Stimulated activated CD4-positive, alpha-beta T cell treated with anti-CD3 and anti-CD28 coated beads, Interleukin-2, amount 100 ng/mL, for 48 hours (primary cell): ENCODE results near the gene TCF15.

Experiments
- DNase-seq, 2 donors: peaks; one replicate each; pipeline ENCODE4 v3.0.0-alpha.2; 2020

Gene TCF15

DNA sequence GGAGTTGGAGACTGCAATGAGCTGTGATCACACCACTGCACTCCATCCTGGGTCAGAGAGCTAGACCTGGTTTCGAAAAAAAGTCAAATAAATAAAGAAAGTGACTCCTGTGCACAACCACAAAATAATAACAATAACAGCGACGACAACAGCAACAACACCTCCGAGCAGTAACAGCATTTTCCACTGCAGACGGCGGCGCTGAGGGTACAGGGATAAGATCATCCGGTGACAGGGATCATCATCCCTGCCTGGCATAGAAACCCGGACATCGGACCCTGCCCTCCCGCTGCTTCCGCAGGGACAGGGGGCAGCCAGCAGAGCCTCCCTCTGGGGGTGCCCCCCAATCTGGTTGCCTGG, 31.4 kb upstream of the TCF15 start:
- DNase-seq = no peak

DNA sequence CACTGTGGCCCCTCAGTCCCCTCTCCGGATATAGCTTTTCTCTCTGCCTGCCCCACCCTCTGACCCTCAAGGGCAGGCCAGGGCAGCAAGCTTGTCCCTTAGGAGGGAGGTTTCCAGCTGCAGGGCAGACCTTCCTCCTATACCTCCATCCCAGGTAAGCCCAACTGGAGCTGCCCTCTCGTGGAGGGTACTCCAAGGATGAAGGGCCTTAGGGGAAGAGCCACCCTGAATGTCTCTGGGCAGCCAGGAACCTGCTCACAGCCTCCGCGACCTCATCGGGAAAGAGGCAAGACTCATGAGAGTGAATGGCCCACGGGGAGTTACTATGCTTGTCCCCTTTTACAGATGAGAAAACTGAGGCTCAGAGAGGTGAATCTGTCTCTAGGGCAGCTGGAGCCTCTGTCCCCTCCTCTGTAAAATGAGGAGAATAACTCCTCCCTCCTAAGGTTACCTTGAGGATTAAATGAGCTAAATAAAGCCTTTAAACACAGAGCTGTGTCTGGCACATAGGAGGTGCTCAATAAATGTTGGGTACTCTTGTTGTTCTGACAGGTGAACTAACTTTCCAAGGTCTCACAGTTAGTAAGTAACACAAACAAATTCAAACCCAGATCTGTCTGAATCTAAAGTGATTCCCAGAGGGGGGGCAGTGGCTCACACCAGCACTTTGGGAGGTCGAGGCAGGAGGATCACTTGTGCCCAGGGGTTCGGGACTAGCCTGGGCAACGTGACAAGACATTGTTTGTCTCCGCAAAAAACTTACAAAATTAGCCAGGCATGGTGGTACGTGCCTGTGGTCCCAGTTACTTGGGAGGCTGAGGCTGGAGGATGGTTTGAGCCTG, 30.8 kb upstream of the TCF15 start:
- no peak for DNase-seq

DNA sequence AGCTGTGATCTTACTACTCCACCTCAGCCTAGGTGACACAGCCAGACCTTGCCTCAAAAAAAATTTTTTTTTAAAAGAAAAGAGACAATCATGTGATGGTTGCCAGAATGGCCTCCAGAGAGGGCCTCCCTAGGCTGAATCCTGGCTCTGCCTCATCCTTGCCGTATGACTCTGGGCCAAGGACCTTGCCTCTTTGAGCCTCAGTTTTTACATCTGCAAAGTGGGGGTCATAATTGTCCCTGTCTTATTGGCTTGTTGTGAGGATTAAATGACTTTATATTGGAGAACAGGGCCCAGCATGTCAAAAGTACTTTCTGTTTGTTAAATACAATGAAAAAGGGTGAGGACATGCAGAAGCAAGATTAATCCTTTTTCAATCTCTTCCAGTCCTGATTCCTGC, 28.5 kb upstream of the TCF15 start:
- no peak for DNase-seq

DNA sequence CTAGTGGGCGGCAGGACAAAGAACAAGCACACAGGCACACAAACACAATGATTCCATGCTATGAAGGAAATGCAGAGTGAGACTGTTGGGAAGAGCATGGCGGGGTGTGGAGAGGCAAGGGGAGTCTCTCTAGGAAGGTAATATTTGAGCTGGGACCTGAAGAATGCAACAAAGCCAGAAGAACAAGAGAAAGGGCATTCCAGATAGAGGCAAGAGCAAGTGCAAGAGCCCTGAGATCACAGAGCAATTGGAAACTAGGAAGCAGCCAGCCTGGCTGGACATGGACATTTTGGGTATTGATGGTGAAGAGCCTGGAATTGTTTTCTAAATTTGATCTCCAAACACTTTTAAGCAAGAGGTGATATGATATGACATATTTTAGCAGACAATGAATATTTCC, 27.4 kb upstream of the TCF15 start:
- DNase-seq = no peak

DNA sequence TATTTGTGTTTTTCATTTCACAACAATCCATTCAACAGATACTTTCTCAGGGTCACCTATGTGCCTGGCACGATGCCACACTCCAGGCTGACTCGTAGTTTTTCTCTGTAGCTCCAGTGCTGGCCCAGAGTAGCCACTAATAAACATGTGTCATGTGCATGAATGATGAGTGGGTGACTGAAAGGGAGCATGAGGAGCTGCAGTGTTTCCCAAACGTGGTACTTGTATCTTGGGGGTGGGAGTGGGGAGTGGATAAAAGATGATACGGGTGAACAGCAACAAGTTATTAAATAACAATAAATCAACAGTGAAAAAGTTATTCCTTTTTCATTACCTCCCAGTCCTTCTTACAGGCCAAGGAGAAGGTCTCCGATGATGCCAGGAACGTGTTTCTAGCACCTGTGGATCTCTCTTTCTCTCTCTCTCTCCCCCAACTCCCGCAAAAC, 25.8 kb upstream of the TCF15 start:
- DNase-seq = no peak

DNA sequence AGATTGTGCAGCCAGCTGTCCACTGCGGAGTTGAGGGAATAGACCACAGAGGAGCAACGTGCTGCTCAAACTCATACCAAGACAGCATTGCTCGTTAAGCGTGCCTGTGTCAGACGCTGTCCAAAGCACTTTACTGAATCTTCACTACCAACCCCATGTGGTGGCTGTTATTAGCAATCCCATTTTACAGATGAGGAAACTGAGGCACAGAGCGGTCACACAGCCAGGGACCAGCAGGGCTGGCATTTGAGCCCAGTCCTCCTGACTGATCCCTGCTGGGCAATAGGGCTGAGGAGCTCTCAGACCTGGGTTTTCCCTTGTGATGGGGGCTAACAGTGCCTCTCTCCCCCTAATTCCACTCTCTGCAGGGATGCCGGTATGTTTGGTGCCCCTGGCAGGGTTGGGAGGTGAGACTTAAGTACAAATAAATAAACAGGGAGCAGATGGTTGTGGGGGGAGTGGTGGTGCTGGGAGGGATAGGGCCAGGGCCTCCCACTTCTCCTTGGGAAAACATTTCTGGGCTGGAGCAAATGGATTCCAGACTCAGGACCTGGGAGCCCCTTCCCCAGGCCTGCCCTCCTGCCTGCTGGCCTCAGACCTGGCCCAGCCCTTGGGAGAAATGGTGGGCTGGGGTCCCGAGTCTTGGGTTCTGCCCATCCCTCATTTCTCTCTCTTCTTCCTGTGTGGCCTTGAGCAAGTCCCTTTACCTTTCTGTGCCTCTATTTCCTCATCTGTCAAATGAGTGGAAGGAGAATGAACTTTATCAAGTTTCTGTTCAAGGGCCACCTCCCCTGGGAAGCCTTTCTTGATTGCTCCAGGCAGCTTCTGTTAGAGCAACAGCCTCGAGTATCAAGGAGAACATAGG, 25.2 kb upstream of the TCF15 start:
- no peak for DNase-seq

- no peak for DNase-seq
These were observed 24.2 kb upstream of the TCF15 start for GRCh38 chr20:634148-634925.

DNA sequence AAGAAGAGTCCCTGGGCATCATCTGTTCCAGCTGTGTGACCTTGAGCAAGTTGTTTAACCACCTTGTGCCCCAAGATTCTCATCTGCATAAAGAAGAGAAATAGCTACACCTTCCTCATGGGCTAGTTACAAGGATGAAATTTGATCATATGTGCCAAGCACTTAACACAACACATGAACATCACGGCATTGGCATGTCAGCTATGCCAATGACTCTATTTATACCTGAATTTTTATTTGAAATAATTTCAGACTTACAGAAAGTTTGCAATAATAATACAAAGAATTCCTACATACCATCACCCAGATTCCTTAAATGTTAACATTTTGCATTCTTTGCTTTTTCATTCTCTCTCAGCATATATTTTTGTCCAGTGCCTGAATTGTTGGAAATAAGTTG, 21.0 kb upstream of the TCF15 start:
- no peak for DNase-seq

DNA sequence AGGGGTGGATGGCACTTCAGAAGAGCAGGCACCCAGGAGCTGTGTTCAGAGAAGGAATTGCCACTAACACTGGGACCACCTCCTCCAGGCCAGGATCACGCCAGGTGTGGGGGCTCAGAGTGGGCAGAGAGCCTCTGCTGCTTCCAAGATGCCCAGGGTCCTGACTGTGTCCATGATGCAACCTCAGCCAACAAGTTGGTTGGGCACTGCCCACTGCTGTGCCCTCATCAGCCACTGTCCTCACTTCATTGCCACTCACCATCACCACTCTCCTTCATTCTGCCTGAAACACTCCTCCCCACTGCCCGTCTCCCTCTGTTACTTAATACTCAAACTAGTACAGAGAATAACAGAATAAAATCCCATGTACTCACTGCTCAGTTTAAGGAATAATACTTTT, 16.5 kb upstream of the TCF15 start:
- no peak for DNase-seq

DNA sequence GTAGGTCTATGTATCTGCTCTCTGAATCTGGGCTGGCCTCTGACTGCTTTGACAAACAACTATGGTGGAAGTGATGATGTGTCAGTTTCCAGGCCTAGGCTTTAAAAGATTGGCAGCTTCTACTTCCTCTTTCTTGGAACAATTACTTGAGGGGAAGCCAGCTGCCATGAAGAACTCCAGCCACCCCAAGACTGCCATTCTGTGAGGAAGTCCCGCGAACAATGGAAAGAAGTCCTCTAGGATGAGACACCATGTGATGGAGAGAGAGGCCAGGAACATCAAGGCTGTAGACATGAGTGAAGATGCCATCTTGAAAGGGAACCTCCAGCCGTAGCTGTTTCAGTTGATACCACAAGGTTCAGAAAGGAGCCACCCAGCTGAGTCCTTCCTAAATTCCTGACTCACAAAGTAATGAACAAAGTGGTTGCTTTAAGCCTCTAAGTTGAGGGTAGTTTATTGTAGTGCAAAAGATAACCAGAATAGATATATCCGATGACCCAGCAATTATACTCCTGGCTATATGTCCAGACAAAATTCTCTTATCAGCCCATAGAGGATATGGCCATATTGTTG, 15.3 kb upstream of the TCF15 start:
- DNase-seq = no peak

- DNase-seq = no peak
These were observed 13.6 kb upstream of the TCF15 start for GRCh38 chr20:623704-624103.

DNA sequence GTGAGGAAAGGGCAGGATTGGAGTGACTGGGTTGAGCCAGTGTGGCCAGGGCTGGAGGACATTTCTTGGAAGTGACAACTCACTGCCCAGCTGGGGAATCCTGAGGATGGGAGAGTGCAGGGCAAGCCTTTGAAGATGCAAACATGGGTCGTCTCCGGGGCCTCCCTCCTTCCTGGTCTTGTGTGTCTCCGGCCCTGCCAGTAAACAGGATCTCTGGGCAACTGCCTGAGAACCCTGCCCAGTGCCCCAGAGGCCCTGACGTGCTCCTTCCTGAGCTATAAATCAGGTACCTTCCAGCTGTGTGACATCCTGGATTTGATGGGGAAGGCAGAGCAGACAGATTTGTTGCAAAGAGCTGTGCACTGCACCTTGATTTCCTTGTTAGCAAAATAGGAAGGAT, 12.9 kb upstream of the TCF15 start:
- DNase-seq = no peak

GRCh38 chr20:622161-622560, 12.1 kb upstream of the TCF15 start:
- DNase-seq = no peak

DNA sequence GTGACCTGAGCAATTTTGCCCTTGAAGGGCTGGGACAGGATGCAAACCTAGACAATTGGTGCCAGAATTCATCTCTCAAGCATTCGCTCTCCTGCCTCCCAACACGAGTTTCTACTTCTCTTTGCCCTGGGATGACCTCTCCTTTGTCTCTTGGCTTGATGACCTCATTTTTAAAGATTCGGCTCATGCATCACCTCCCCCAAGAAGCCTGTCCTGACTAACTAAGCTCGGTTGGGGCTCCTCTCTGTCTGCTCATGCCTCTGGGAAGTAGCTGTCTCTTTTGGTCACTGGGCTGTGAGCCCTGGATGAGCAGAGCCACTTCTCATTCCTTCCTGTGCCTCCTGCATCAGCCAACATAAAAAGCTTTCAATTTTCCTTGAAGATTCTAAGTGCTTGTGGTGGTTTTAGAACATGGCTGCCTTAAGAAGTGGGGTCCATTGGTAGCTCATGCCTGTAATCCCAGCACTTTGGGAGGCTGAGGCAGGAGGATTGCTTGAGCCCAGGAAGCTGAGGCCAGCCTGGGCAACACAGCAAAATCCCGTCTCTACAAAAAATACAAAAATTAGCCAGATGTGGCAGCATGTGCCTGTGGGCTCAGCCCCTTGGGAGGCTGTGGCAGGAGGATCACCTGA, 11.1 kb upstream of the TCF15 start:
- no peak for DNase-seq

GRCh38 chr20:620246-620645, 10.1 kb upstream of the TCF15 start:
- no peak for DNase-seq

- DNase-seq = no peak
These were observed 8.9 kb upstream of the TCF15 start for GRCh38 chr20:618980-619379.

GRCh38 chr20:617934-618690, 8.0 kb upstream of the TCF15 start:
- DNase-seq = no peak

DNA sequence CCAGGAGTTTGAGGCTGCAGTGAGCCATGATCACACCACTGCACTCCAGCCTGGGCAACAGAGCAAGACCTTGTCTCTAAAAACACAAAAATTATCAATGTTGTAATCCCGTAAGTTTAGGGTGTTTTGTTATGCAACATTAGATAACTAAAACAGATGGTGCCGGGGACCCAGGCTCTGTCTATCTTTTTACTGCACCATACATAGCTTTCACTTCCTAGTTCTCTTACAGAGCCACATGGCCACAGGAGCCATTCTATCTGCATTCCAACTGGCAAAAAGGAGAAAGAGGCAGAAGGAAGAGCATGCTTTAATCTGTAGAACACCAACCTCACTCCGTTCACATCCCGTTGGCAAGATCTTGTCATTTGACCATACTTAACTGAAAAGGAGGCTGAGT, 5.4 kb upstream of the TCF15 start:
- no peak for DNase-seq

DNA sequence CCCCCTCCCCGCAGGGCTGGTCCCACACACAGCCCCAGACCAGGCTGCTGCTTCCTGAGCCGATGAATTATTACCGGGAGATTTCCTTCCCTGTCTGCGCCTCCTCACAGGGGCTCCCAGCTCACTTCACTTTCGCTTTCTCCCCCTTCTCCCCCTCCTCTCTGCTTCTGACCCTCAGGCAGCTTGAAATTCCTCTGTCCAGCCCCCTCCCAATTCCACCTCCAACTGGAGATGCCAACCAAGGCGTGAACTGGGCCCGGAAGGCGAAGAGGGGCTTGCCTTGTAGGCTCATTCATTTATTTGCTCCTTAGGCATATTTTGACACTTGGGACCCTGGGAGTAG, 1.7 kb upstream of the TCF15 start:
- no peak for DNase-seq

DNA sequence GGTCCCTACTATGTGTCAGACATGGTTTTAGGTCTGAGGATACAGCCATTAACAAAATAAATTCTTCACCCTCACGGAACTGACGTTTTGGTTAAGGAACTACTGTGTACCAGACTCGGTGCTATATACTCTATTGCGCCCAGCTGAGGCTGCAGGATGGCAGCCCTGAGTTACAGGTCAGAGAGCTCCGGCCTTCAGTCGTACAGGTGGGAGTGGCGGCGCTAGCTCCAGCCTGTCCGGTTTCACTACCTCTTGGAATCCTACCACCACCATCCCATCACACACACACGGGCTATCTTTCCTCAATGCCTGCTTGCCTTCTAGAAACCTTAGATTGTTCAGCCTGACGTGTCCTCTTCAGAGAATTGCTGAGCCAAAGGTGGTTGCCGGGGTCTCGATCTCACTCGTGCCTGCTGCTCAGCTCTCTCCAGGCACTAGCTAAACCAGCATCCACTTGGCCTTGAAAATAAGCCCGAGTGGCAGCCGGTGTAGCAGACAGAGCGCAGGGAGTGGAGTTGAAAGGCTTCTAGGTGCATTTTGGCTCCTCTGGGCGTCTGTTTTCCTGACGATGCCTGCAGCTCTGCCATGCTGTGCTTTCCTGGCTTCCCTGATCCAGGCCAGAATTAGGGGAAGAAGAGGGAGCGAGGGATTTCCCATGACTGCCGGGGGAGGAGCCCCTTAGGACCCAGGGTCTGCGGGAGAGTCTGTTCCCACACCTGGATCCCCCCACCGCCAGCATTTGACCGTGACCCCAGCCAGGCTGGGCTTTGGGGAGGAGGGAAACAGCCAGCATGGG, 1.1 kb upstream of the TCF15 start:
- no peak for DNase-seq

- DNase-seq = no peak
These were observed 641 bp downstream of the TCF15 start for GRCh38 chr20:609371-609964.
